Measurements from ENCODE around the gene FZD8. TPM values are rescaled to one million over a fixed set of nuclear protein-coding genes. Genes with fewer than 3 reads are reported as not detected.

The FZD8 gene
- total RNA-seq, 1 experiment from 2014 or later: 0.22 TPM

GRCh38 chr10:35667270-35667889 is 25.3 kb upstream of the FZD8 start:
- no peaks in the 10 kb centered on the region for H4K20me1 ChIP-seq (ENCODE audit: insufficient read depth)
- no TSS peak for BruUV-seq (replicated peaks)
- H3K36me3 ChIP-seq (ENCODE audit: control insufficient read depth in 1 of 2, insufficient read depth in 2 of 2, low read length in 2 of 2): no peaks in the 10 kb centered on the region
- no peak overlapping the region for H3K4me3 ChIP-seq (replicated peaks in 1 of 2; ENCODE audit: low read depth in 1 of 2, low read length in 2 of 2)
- H3K27ac ChIP-seq (ENCODE audit: low read depth, low read length): no peak overlapping the region
- no peak overlapping the region for H3K9ac ChIP-seq (ENCODE audit: low read length)
- no peaks in the 10 kb centered on the region for H3K27me3 ChIP-seq (ENCODE audit: insufficient read depth, low read length)
- TF ChIP-seq RAD21 (IDR thresholded peaks at IDR 0.05; ENCODE audit: low read depth) (no peak), POLR2A (IDR thresholded peaks at IDR 0.05; ENCODE audit: borderline replicate concordance, extremely low read depth, insufficient read depth, insufficient read length) (no peak)
- TF ChIP-seq, protein P1, sequence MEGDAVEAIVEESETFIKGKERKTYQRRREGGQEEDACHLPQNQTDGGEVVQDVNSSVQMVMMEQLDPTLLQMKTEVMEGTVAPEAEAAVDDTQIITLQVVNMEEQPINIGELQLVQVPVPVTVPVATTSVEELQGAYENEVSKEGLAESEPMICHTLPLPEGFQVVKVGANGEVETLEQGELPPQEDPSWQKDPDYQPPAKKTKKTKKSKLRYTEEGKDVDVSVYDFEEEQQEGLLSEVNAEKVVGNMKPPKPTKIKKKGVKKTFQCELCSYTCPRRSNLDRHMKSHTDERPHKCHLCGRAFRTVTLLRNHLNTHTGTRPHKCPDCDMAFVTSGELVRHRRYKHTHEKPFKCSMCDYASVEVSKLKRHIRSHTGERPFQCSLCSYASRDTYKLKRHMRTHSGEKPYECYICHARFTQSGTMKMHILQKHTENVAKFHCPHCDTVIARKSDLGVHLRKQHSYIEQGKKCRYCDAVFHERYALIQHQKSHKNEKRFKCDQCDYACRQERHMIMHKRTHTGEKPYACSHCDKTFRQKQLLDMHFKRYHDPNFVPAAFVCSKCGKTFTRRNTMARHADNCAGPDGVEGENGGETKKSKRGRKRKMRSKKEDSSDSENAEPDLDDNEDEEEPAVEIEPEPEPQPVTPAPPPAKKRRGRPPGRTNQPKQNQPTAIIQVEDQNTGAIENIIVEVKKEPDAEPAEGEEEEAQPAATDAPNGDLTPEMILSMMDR (IDR thresholded peaks at IDR 0.05 in 2 of 3, conservative IDR thresholded peaks at IDR 0.05 in 1 of 3; ENCODE audit: borderline replicate concordance in 1 of 3, insufficient read depth in 1 of 3, low read depth in 2 of 3, low read length in 2 of 3): no peak
- intact Hi-C loops (cut with micrococcal nuclease): no loop called here
- CTCF ChIA-PET: no interaction called here
- DNase-seq (ENCODE audit: low read depth, low spot score): no peak
- H3K9me3 ChIP-seq (ENCODE audit: control insufficient read depth in 1 of 2, insufficient read depth in 1 of 2, low read depth in 1 of 2, low read length in 2 of 2): no peaks in the 10 kb centered on the region
- H3K4me1 ChIP-seq (ENCODE audit: control insufficient read depth in 1 of 2, insufficient read depth in 2 of 2, low read length in 2 of 2): no peaks in the 10 kb centered on the region
- no peak overlapping the region for H2AFZ ChIP-seq (ENCODE audit: low read depth, low read length, poor library complexity, severe bottlenecking)
- H3K9me2 ChIP-seq (ENCODE audit: insufficient read depth): no peaks in the 10 kb centered on the region
- no peak overlapping the region for H3K4me2 ChIP-seq (ENCODE audit: low read length)
- no peaks in the 10 kb centered on the region for H3K79me2 ChIP-seq (ENCODE audit: insufficient read depth, low read length)
- ATAC-seq: no peak
- POLR2A ChIA-PET: no interaction called here
- RAD21 ChIA-PET (ENCODE audit: low non-redundant PET in 1 of 2, low total read pairs in 2 of 2, uncharacterized antibody in 2 of 2, unreplicated experiment in 2 of 2): no interaction called here

DNA sequence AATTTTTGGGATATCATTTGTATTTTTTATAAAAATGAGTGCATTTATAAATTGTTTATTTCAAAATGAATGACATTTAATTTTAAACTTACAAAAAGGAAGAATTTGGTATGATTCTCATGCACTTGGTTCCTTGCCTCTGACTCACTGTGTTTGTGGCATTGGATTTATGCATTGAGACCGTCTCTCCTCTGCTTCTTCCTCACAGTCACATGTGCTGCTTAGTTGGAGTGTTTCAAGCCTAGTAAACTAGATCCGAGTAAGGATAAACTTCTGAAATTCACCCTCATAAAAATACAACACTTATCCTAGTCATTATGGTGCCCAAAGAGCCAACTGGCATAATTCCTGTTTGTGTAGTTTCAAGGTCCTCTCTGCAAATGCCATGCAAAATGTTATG is 19.1 kb upstream of the FZD8 start:
- no peak overlapping the region for H2AFZ ChIP-seq (ENCODE audit: low read depth, low read length, poor library complexity, severe bottlenecking)
- H3K4me3 ChIP-seq (replicated peaks in 1 of 2; ENCODE audit: low read depth in 1 of 2, low read length in 2 of 2): no peak overlapping the region
- H3K36me3 ChIP-seq (ENCODE audit: control insufficient read depth in 1 of 2, insufficient read depth in 2 of 2, low read length in 2 of 2): no peaks in the 10 kb centered on the region
- intact Hi-C loops (cut with micrococcal nuclease): no loop called here
- no peaks in the 10 kb centered on the region for H4K20me1 ChIP-seq (ENCODE audit: insufficient read depth)
- no peak overlapping the region for H3K4me2 ChIP-seq (ENCODE audit: low read length)
- TF ChIP-seq POLR2AphosphoS5 (IDR thresholded peaks at IDR 0.05; ENCODE audit: low read depth, low read length): no peak
- TF ChIP-seq, protein P2, sequence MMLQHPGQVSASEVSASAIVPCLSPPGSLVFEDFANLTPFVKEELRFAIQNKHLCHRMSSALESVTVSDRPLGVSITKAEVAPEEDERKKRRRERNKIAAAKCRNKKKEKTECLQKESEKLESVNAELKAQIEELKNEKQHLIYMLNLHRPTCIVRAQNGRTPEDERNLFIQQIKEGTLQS (IDR thresholded peaks at IDR 0.05): no peak
- no peak for TF ChIP-seq ELF1 (IDR thresholded peaks at IDR 0.05; ENCODE audit: borderline replicate concordance, low read depth)
- TF ChIP-seq ZBTB33 (IDR thresholded peaks at IDR 0.05; ENCODE audit: extremely low read depth, insufficient replicate concordance, low read length): no peak
- TF ChIP-seq RAD21 (IDR thresholded peaks at IDR 0.05; ENCODE audit: low read depth): no peak
- TF ChIP-seq ZFX (IDR thresholded peaks at IDR 0.05): no peak
- no peak for TF ChIP-seq POLR2A (IDR thresholded peaks at IDR 0.05; ENCODE audit: borderline replicate concordance, extremely low read depth, insufficient read depth, insufficient read length)
- no peak for TF ChIP-seq SRF (IDR thresholded peaks at IDR 0.05; ENCODE audit: low read depth)
- no peak for TF ChIP-seq ZNF274 (IDR thresholded peaks at IDR 0.05; ENCODE audit: low read depth, low read length)
- TF ChIP-seq JUND (IDR thresholded peaks at IDR 0.05): no peak
- H3K27me3 ChIP-seq (ENCODE audit: insufficient read depth, low read length): 0 out of 2 replicates have a peak, but pooled peaks cover 6% of the 10 kb centered on the region
- no peaks in the 10 kb centered on the region for H3K4me1 ChIP-seq (ENCODE audit: control insufficient read depth in 1 of 2, insufficient read depth in 2 of 2, low read length in 2 of 2)
- POLR2A ChIA-PET: no interaction called here
- H3K27ac ChIP-seq (ENCODE audit: low read depth, low read length): no peak overlapping the region
- DNase-seq (ENCODE audit: low read depth, low spot score) (no peak), ATAC-seq (no peak)
- RAD21 ChIA-PET (ENCODE audit: low non-redundant PET in 1 of 2, low total read pairs in 2 of 2, uncharacterized antibody in 2 of 2, unreplicated experiment in 2 of 2): no interaction called here
- no peaks in the 10 kb centered on the region for H3K9me2 ChIP-seq (ENCODE audit: insufficient read depth)
- H3K9ac ChIP-seq (ENCODE audit: low read length): no peak overlapping the region
- H3K79me2 ChIP-seq (ENCODE audit: insufficient read depth, low read length): no peaks in the 10 kb centered on the region
- CTCF ChIA-PET: no interaction called here
- BruUV-seq (replicated peaks): no TSS peak
- no peaks in the 10 kb centered on the region for H3K9me3 ChIP-seq (ENCODE audit: control insufficient read depth in 1 of 2, insufficient read depth in 1 of 2, low read depth in 1 of 2, low read length in 2 of 2)

Data from HCT116 (cell line).